AG09319 (cell line): Measurements from ENCODE around the gene RUNX1.

Experiments
- DNase-seq: peaks from one replicate; pipeline ENCODE4 v3.0.0-alpha.2; 2010; ENCODE audit warnings: low read depth; ENCODE audit errors: extremely low read depth
- CTCF ChIP-seq: IDR thresholded peaks from 2 replicates; pipeline ENCODE4 v1.5.1; 2011; ENCODE audit warnings: low read depth, mild to moderate bottlenecking, inconsistent platforms, low read length, moderate library complexity

Gene RUNX1

GRCh38 chr21:35007348-35007747, 41.8 kb downstream of the RUNX1 start:
- no peak for DNase-seq

GRCh38 chr21:35006771-35007170, 42.3 kb downstream of the RUNX1 start:
- TF ChIP-seq CTCF = no peak

More at GRCh38 chr21:35007348-35007747, 41.8 kb downstream of the RUNX1 start:
- no peak for TF ChIP-seq CTCF

GRCh38 chr21:35006248-35006647, 42.9 kb downstream of the RUNX1 start:
- no peak for TF ChIP-seq CTCF
- DNase-seq = no peak

More at GRCh38 chr21:35006771-35007170, 42.3 kb downstream of the RUNX1 start:
- no peak for DNase-seq

GRCh38 chr21:35005560-35006224, 43.4 kb downstream of the RUNX1 start:
- no peak for DNase-seq
- no peak for TF ChIP-seq CTCF

- no peak for DNase-seq
- no peak for TF ChIP-seq CTCF
Measured at GRCh38 chr21:35005077-35005476, 44.0 kb downstream of the RUNX1 start.

- no peak for TF ChIP-seq CTCF
- no peak for DNase-seq
Measured at GRCh38 chr21:35004314-35004713, 44.8 kb downstream of the RUNX1 start.

GRCh38 chr21:35002879-35003722, 46.0 kb downstream of the RUNX1 start:
- DNase-seq = no peak
- TF ChIP-seq CTCF = no peak
